ENCODE measurements around the gene DISC1.

Gene DISC1

GRCh38 chr1:231597971-231598370 lies 28.6 kb upstream of the DISC1 start:
- FAIRE-seq = no peak
- DNase-seq (ENCODE audit: insufficient read length, low spot score) = no peak
- TF ChIP-seq POLR2A (IDR thresholded peaks at IDR 0.05; ENCODE audit: low read depth, low read length) = no peak

GRCh38 chr1:231600458-231600976 lies 26.1 kb upstream of the DISC1 start:
- DNase-seq (ENCODE audit: insufficient read length, low spot score) (no peak), FAIRE-seq (no peak)
- TF ChIP-seq POLR2A (IDR thresholded peaks at IDR 0.05; ENCODE audit: low read depth, low read length) = no peak

- FAIRE-seq (no peak), DNase-seq (ENCODE audit: insufficient read length, low spot score) (no peak)
These were observed 24.5 kb upstream of the DISC1 start for GRCh38 chr1:231601824-231602672.

GRCh38 chr1:231602673-231602984 lies 24.0 kb upstream of the DISC1 start:
- TF ChIP-seq POLR2A (IDR thresholded peaks at IDR 0.05; ENCODE audit: low read depth, low read length) = no peak
- DNase-seq (ENCODE audit: insufficient read length, low spot score) (no peak), FAIRE-seq (no peak)

More at GRCh38 chr1:231601824-231602672, 24.5 kb upstream of the DISC1 start:
- no peak for TF ChIP-seq POLR2A (IDR thresholded peaks at IDR 0.05; ENCODE audit: low read depth, low read length)

- FAIRE-seq (peak; percentile 78), DNase-seq (ENCODE audit: insufficient read length, low spot score) (no peak)
- no peak for TF ChIP-seq POLR2A (IDR thresholded peaks at IDR 0.05; ENCODE audit: low read depth, low read length)
These were observed 22.9 kb upstream of the DISC1 start for GRCh38 chr1:231603598-231604275.

- TF ChIP-seq POLR2A (IDR thresholded peaks at IDR 0.05; ENCODE audit: low read depth, low read length) = no peak
- DNase-seq (ENCODE audit: insufficient read length, low spot score) = no peak
- no peak for FAIRE-seq
These were observed 22.3 kb upstream of the DISC1 start for GRCh38 chr1:231604276-231604621.

GRCh38 chr1:231605149-231606100 lies 21.2 kb upstream of the DISC1 start:
- DNase-seq (ENCODE audit: insufficient read length, low spot score) (no peak), FAIRE-seq (no peak)
- TF ChIP-seq POLR2A (IDR thresholded peaks at IDR 0.05; ENCODE audit: low read depth, low read length) = no peak

- DNase-seq (ENCODE audit: insufficient read length, low spot score) (no peak), FAIRE-seq (no peak)
- TF ChIP-seq POLR2A (IDR thresholded peaks at IDR 0.05; ENCODE audit: low read depth, low read length) = no peak
These were observed 19.9 kb upstream of the DISC1 start for GRCh38 chr1:231606712-231607111.

- DNase-seq (ENCODE audit: insufficient read length, low spot score) = no peak
These were observed 16.2 kb upstream of the DISC1 start for GRCh38 chr1:231610388-231610787.

GRCh38 chr1:231611111-231611510 lies 15.5 kb upstream of the DISC1 start:
- no peak for FAIRE-seq
- no peak for DNase-seq (ENCODE audit: insufficient read length, low spot score)
- no peak for TF ChIP-seq POLR2A (IDR thresholded peaks at IDR 0.05; ENCODE audit: low read depth, low read length)

More at GRCh38 chr1:231610388-231610787, 16.2 kb upstream of the DISC1 start:
- TF ChIP-seq POLR2A (IDR thresholded peaks at IDR 0.05; ENCODE audit: low read depth, low read length) = no peak
- FAIRE-seq = no peak

- TF ChIP-seq POLR2A (IDR thresholded peaks at IDR 0.05; ENCODE audit: low read depth, low read length) = no peak
- FAIRE-seq (no peak), DNase-seq (ENCODE audit: insufficient read length, low spot score) (no peak)
These were observed 14.7 kb upstream of the DISC1 start for GRCh38 chr1:231611851-231612250.

GRCh38 chr1:231612393-231613089 lies 14.0 kb upstream of the DISC1 start:
- DNase-seq (ENCODE audit: insufficient read length, low spot score) = no peak
- TF ChIP-seq POLR2A (IDR thresholded peaks at IDR 0.05; ENCODE audit: low read depth, low read length) = no peak
- no peak for FAIRE-seq
